H1 (cell line): Measurements from ENCODE around the gene WSCD2. TPM values are rescaled to one million over a fixed set of nuclear protein-coding genes. Genes with fewer than 3 reads are reported as not detected.

Experiments
- CTCF ChIA-PET: fragments of 300-600 bp; sonication (Branson Sonifier 250); formaldehyde crosslinking; loops from one replicate; lab custom pipeline; 2021; ENCODE audit not compliant: partially characterized antibody; lab: Charles Lee
- POLR2A ChIA-PET: fragments of 300-600 bp; sonication (Branson Sonifier 250); formaldehyde crosslinking; loops from one replicate; lab custom pipeline; 2021; ENCODE audit warnings: inconsistent platforms; ENCODE audit not compliant: partially characterized antibody; lab: Charles Lee
- DNase-seq, 2 experiments: peaks; one replicate each; pipeline versions ENCODE4 v3.0.0 to v3.0.0-alpha.2; 2010 to 2022; ENCODE audit warnings: low spot score in 2 of 2, low read depth in 1 of 2, mixed read lengths in 1 of 2
- FAIRE-seq: peaks from 2 replicates; lab custom pipeline; 2011; peaks lifted over from hg19 to GRCh38; lab: Jason Lieb, UNC
- H2AFZ ChIP-seq: 2 replicates; pipeline ENCODE4 v1.8.1; 2012; ENCODE audit warnings: low read length, inconsistent platforms
- H2AK5ac ChIP-seq: 2 replicates; pipeline ENCODE4 v1.6.1; 2013; ENCODE audit warnings: low read depth, low read length
- H2BK120ac ChIP-seq: replicated peaks from 2 replicates; pipeline ENCODE3; 2013; ENCODE audit warnings: low read depth, low read length, inconsistent platforms
- H2BK12ac ChIP-seq: 2 replicates; pipeline ENCODE4 v1.6.1; 2013; ENCODE audit warnings: low read depth, low read length
- H2BK15ac ChIP-seq: 2 replicates; pipeline ENCODE4 v1.6.1; 2013; ENCODE audit warnings: low read length
- H2BK20ac ChIP-seq: 2 replicates; pipeline ENCODE4 v1.6.1; 2013; ENCODE audit warnings: low read length
- H2BK5ac ChIP-seq: 2 replicates; pipeline ENCODE4 v1.6.1; 2013; ENCODE audit warnings: low read depth, low read length
- H3K14ac ChIP-seq: 2 replicates; pipeline ENCODE4 v1.6.1; 2013; ENCODE audit warnings: inconsistent platforms; ENCODE audit not compliant: insufficient read length
- H3K18ac ChIP-seq: 2 replicates; pipeline ENCODE4 v1.6.1; 2013; ENCODE audit warnings: low read length; ENCODE audit errors: extremely low read depth
- H3K23ac ChIP-seq: 2 replicates; pipeline ENCODE4 v1.6.1; 2013; ENCODE audit warnings: inconsistent platforms; ENCODE audit not compliant: insufficient read length
- H3K23me2 ChIP-seq: 2 replicates; pipeline ENCODE4 v1.6.1; 2013; ENCODE audit warnings: low read depth, low read length
- H3K27ac ChIP-seq: 2 replicates; pipeline ENCODE4 v1.6.1; 2011; ENCODE audit warnings: low read depth, low read length, inconsistent platforms
- H3K27me3 ChIP-seq, 4 experiments: replicated peaks in 1 of 4; 1 replicate in 1 of 4; 2 replicates in 3 of 4; pipeline versions ENCODE4 v1.6.1 to v1.8.1; 2011 to 2013; ENCODE audit warnings: low read length in 3 of 4, mild to moderate bottlenecking in 3 of 4, inconsistent platforms in 2 of 4, mixed read lengths in 2 of 4, moderate library complexity in 1 of 4; ENCODE audit not compliant: control insufficient read depth in 3 of 4, insufficient read depth in 3 of 4; ENCODE audit errors: extremely low read depth in 1 of 4
- H3K36me3 ChIP-seq, 4 experiments: 2 replicates each; pipeline versions ENCODE4 v1.6.1 to v1.8.1; 2011 to 2013; ENCODE audit warnings: mild to moderate bottlenecking in 4 of 4, low read length in 3 of 4, moderate library complexity in 2 of 4, control low read depth in 1 of 4, inconsistent platforms in 1 of 4; ENCODE audit not compliant: insufficient read depth in 4 of 4, control insufficient read depth in 2 of 4
- H3K4ac ChIP-seq: replicated peaks from 2 replicates; pipeline ENCODE3; 2013; ENCODE audit warnings: low read length, low read depth, mixed read lengths, inconsistent platforms; ENCODE audit not compliant: insufficient read length
- H3K4me1 ChIP-seq, 4 experiments: replicated peaks in 1 of 4; 1 replicate in 1 of 4; 2 replicates in 3 of 4; pipeline versions ENCODE4 v1.6.1 to v1.8.1; 2011 to 2013; ENCODE audit warnings: low read length in 3 of 4, inconsistent platforms in 2 of 4, mixed read lengths in 1 of 4; ENCODE audit not compliant: insufficient read depth in 4 of 4, control insufficient read depth in 3 of 4
- H3K4me2 ChIP-seq, 2 experiments: 2 replicates each; pipeline versions ENCODE4 v1.6.1 to v1.8.1; 2011 to 2013; ENCODE audit warnings: low read depth in 2 of 2, low read length in 2 of 2, control low read depth in 1 of 2, inconsistent platforms in 1 of 2, mild to moderate bottlenecking in 1 of 2; ENCODE audit not compliant: insufficient read depth in 1 of 2
- H3K4me3 ChIP-seq, 4 experiments: fragments of 200-600, 300-600 bp in 1 of 4; sonication (generic), shearing (Covaris generic), sonication (Bioruptor Twin) in 1 of 4; 2 replicates each; pipeline versions ENCODE4 v1.5.1 to v1.8.1; 2011 to 2016; ENCODE audit warnings: low read length in 4 of 4, low read depth in 3 of 4, control low read depth in 2 of 4, inconsistent platforms in 2 of 4, mild to moderate bottlenecking in 2 of 4, mixed read lengths in 1 of 4, moderate library complexity in 1 of 4; ENCODE audit not compliant: insufficient read depth in 2 of 4; ENCODE audit errors: extremely low read depth in 1 of 4
- H3K56ac ChIP-seq: replicated peaks from 2 replicates; pipeline ENCODE3; 2013; ENCODE audit warnings: low read depth, mild to moderate bottlenecking, mixed read lengths, low read length, inconsistent platforms; ENCODE audit not compliant: insufficient read length
- H3K79me1 ChIP-seq: 2 replicates; pipeline ENCODE4 v1.6.1; 2013; ENCODE audit warnings: low read depth, low read length, control low read depth
- H3K79me2 ChIP-seq, 2 experiments: 2 replicates each; pipeline versions ENCODE4 v1.6.1 to v1.8.1; 2012 to 2013; ENCODE audit warnings: low read length in 2 of 2, mild to moderate bottlenecking in 2 of 2, inconsistent platforms in 1 of 2; ENCODE audit not compliant: insufficient read depth in 2 of 2, control insufficient read depth in 1 of 2
- H3K9ac ChIP-seq, 4 experiments: replicated peaks in 1 of 4; 1 replicate in 1 of 4; 2 replicates in 3 of 4; pipeline versions ENCODE4 v1.6.1 to v1.8.1; 2011 to 2013; ENCODE audit warnings: low read depth in 3 of 4, low read length in 3 of 4, control low read depth in 2 of 4, mild to moderate bottlenecking in 2 of 4, moderate library complexity in 2 of 4, inconsistent platforms in 1 of 4; ENCODE audit errors: extremely low read depth in 1 of 4
- H3K9me3 ChIP-seq, 2 experiments: 2 replicates each; pipeline versions ENCODE4 v1.6.1 to v1.8.1; 2012 to 2013; ENCODE audit warnings: mild to moderate bottlenecking in 2 of 2, moderate library complexity in 2 of 2, control low read depth in 1 of 2, inconsistent platforms in 1 of 2, low read depth in 1 of 2, low read length in 1 of 2, mixed read lengths in 1 of 2; ENCODE audit not compliant: insufficient read depth in 2 of 2
- H4K20me1 ChIP-seq, 2 experiments: replicated peaks in 1 of 2; 2 replicates each; pipeline versions ENCODE3 to v1.8.1; 2011 to 2013; ENCODE audit warnings: inconsistent platforms in 2 of 2, low read length in 2 of 2, mild to moderate bottlenecking in 1 of 2; ENCODE audit not compliant: insufficient read depth in 2 of 2, control insufficient read depth in 1 of 2
- H4K5ac ChIP-seq: 2 replicates; pipeline ENCODE4 v1.6.1; 2013; ENCODE audit warnings: low read length, low read depth, mixed read lengths, inconsistent platforms; ENCODE audit not compliant: insufficient read length
- H4K8ac ChIP-seq: 2 replicates; pipeline ENCODE4 v1.8.0; 2013; ENCODE audit warnings: mild to moderate bottlenecking, moderate library complexity, low read length, inconsistent platforms; ENCODE audit not compliant: insufficient read depth; ENCODE audit errors: extremely low read depth
- H4K91ac ChIP-seq: replicated peaks from 2 replicates; pipeline ENCODE3; 2013; ENCODE audit warnings: low read length, mixed read lengths, inconsistent platforms; ENCODE audit not compliant: insufficient read length
- BCL11A ChIP-seq, 2 experiments: IDR thresholded peaks; one replicate each; pipeline ENCODE4 v1.6.1; 2011; ENCODE audit warnings: low read depth in 2 of 2, low read length in 2 of 2, mild to moderate bottlenecking in 2 of 2
- CTBP2 ChIP-seq: IDR thresholded peaks from 2 replicates; pipeline ENCODE4 v1.7.0; 2011; ENCODE audit warnings: borderline replicate concordance, mild to moderate bottlenecking, moderate library complexity, mixed read lengths, low read length; ENCODE audit not compliant: insufficient read depth, insufficient read length
- E2F6 ChIP-seq: IDR thresholded peaks from 2 replicates; pipeline ENCODE4 v1.6.1; 2012; ENCODE audit warnings: inconsistent platforms
- KDM1A ChIP-seq: fragments of 200-600, 300-600 bp; sonication (generic); IDR thresholded peaks from 2 replicates; pipeline ENCODE4 v1.7.1; 2016; ENCODE audit warnings: mild to moderate bottlenecking, low read length, borderline replicate concordance
- KDM4A ChIP-seq: IDR thresholded peaks from one replicate; pipeline ENCODE4 v1.7.1; 2012; ENCODE audit warnings: low read depth, mild to moderate bottlenecking, moderate library complexity, low read length, inconsistent platforms; ENCODE audit not compliant: severe bottlenecking
- ZNF274 ChIP-seq: IDR thresholded peaks from 2 replicates; pipeline ENCODE4 v1.7.0; 2012; ENCODE audit warnings: low read length, borderline replicate concordance; ENCODE audit errors: extremely low read depth
- WGBS, 2 experiments: shearing (Covaris generic) in 1 of 2; methylation state at CpG; one replicate each; pipeline versions ENCODE4 v1.1.6 to v1.1.7; 2013 to 2015; ENCODE audit warnings: low lambda C conversion rate in 2 of 2, mixed read lengths in 2 of 2, inconsistent platforms in 1 of 2, low coverage in 1 of 2, missing lambda C conversion rate in 1 of 2; ENCODE audit not compliant: insufficient replicate concordance in 2 of 2, insufficient coverage in 1 of 2, insufficient read length in 1 of 2; ENCODE audit errors: extremely low coverage in 1 of 2, missing lambda C conversion rate in 1 of 2; 5-methylcytosine and 5-hydroxymethylcytosine counted together
- polyA plus RNA-seq, 7 experiments: library from polyadenylated mRNA; depleted of rRNA in 3 of 7; stranded (reverse) in 5 of 7; unstranded in 2 of 7; fragments of >200 nt in 5 of 7; fragments of 200-250 nt in 2 of 7; gene quantifications; 1 replicate in 5 of 7; 2 replicates in 1 of 7; 4 replicates in 1 of 7; pipeline versions ENCODE4 v1.2.1 to v1.2.3, GENCODE V29; 2011 to 2013; ENCODE audit warnings: missing spikeins in 2 of 7, mixed read lengths in 2 of 7
- total RNA-seq: library from RNA; stranded (reverse); fragmentation: NEBNext Ultra II Directional; extraction: Animal tissue kit (Norgen Biotek cat#: 25700); gene quantifications from 2 replicates; pipeline ENCODE4 v1.2.1, GENCODE V29; 2021

The WSCD2 gene
- total and polyA plus RNA-seq, 2 of the 8 experiments (the other 6 are each of a cell fraction or from before 2014, with no cell fraction given) = 1.3 to 2.2 TPM

GRCh38 chr12:108116699-108117098, 12.4 kb upstream of the WSCD2 start:
- Histone ChIP-seq H2BK120ac (no peak overlapping the region), H4K91ac (no peak overlapping the region), H2AK5ac (no peak overlapping the region), H4K8ac (no peak overlapping the region), H2BK12ac (no peak overlapping the region), H2AFZ (no peak overlapping the region), H3K27me3 (no peaks in the 10 kb centered on the region), H2BK5ac (0 out of 2 replicates have a peak overlapping the region, but pooled peaks have one; percentile 32), H3K23me2 (no peaks in the 10 kb centered on the region; the same call in none of the 2 replicates), H3K9me3 (no peaks in the 10 kb centered on the region), H4K20me1 (no peaks in the 10 kb centered on the region), H4K5ac (no peak overlapping the region), H3K36me3 (no peaks in the 10 kb centered on the region), H3K4me1 (peaks cover 3 to 17% (median 14%) of the 10 kb centered on the region in 4 experiments), H3K4me3 (no peak overlapping the region), H3K4me2 (no peak overlapping the region), H2BK20ac (no peak overlapping the region), H3K14ac (no peak overlapping the region), H2BK15ac (no peak overlapping the region), H3K56ac (no peak overlapping the region), H3K79me2 (no peaks in the 10 kb centered on the region), H3K23ac (no peak overlapping the region), H3K79me1 (no peaks in the 10 kb centered on the region), H3K27ac (no peak overlapping the region), H3K9ac (no peak overlapping the region), H3K4ac (no peak overlapping the region), H3K18ac (no peak overlapping the region)
- DNase-seq (no peak), FAIRE-seq (no peak)
- TF ChIP-seq BCL11A (IDR thresholded peaks at IDR 0.05; ENCODE audit: low read depth in 2 of 2, low read length in 2 of 2) (no peak), E2F6 (no peak), KDM4A (no peak), KDM1A (no peak), ZNF274 (no peak), CTBP2 (no peak)
- POLR2A ChIA-PET = interaction anchor here (0.9 to 1.0 kb wide), 2 partner anchors 13 to 398 kb away, joined by 3 to 4 read pairs; partner anchors contain the start of genes FICD and WSCD2
- 84% methylated on average over 1 of the region's 1 CpG; no CpG with 5 or more reads in 1 of the 2 experiments for WGBS, 2 experiments
- CTCF ChIA-PET = interaction anchor here (0.6 to 1.3 kb wide), 8 partner anchors 13 to 341 kb away, joined by 3 to 7 read pairs (median 3); partner anchors contain the start of gene WSCD2
